IPS DF 19.7 (cell line): ENCODE measurements around the gene FRMD4A.
"Not testable (repeated sequence)": the region's sequence is repeated elsewhere in the genome, so short reads cannot be mapped to it uniquely, and the experiment has no call there.

Experiments used
- DNase-seq: peaks from one replicate; pipeline ENCODE4 v3.0.0-alpha.2; 2013; ENCODE audit warnings: low read depth, low spot score

FRMD4A gene

GRCh38 chr10:13917791-13918190, 412.9 kb downstream of the FRMD4A start:
- no peak for DNase-seq

GRCh38 chr10:13916384-13916947, 414.3 kb downstream of the FRMD4A start:
- no peak for DNase-seq

- DNase-seq = no peak
Measured at GRCh38 chr10:13915710-13916109, 415.0 kb downstream of the FRMD4A start.

DNA sequence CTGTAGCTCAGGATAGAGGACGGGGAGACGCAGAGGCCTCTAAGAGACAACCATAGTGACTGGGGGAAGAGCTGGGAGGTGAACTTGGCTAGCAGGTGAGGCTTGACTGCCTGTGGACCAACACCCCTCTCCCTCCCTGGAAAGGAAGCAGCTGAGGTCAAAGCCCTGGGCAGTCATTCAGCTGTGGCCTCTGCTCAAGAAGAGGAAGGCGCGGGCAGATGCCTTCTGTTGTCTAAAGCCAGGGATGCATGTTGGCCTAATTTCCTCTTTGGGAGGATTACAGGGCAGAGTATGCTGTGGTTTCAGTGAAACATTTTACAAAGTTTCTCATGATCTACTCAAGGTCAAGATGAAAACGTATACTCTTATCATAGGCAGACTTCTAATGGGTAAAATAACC, 416.8 kb downstream of the FRMD4A start:
- DNase-seq = no peak

GRCh38 chr10:13911821-13912520, 418.8 kb downstream of the FRMD4A start:
- no peak for DNase-seq

GRCh38 chr10:13909516-13910258, 421.0 kb downstream of the FRMD4A start:
- no peak for DNase-seq

GRCh38 chr10:13908475-13908874, 422.2 kb downstream of the FRMD4A start:
- no peak for DNase-seq

DNA sequence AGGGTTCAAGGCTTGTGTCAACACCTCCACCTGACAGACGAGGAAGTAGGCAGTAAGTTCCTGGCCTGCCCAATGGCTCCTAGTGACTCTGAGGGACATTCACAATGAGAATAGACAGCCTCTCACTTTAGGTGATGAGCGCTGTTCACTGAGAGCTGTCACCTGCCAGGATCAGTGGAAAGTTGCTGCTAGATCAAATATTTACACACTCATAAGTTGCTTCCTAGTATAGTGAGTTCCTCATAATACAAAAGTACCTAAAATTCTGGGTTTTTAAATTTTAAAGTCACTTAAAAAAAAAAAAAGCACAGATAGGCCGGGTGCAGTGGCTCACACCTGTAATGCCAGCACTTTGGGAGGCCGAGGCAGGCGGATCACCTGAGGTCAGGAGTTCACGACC, 423.2 kb downstream of the FRMD4A start:
- DNase-seq = no peak

DNA sequence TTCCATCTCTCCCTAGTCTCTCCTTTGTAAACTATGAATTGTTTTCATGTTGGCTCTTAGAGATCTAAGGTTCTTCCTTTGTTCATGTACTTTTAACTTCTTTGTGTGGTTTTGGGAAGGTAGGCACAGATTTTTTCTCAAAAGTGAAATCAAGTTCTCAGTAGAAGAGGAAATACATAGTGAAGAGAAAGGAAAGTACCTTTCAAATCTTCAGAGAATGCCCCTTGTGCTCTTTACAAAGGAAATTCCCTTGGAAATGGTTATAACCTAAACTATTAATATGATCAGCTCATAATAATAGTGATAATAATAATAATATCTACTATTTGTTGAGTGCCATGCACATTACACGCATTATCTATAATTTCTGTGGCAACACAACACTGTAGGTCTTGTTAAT, 425.4 kb downstream of the FRMD4A start:
- no peak for DNase-seq

DNA sequence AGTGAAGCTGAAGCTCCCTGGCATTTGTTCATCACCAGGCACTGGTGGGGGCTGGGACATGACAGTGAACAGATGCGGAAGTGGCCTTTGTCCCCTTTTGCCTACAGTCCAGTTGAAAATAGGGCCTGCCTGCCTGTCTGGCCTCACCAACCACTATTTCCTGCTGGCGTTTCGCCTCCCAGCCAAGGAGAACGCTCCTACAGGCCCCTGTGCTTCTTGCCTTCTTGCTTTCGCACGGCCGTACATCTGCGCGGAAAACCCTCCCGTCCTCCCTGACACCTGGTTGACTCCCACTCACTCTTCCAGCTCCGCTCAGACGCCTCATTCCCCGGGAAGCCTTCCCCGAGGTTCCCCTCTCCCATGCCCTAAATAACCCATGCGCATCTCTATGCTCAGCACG, 426.7 kb downstream of the FRMD4A start:
- no peak for DNase-seq

DNA sequence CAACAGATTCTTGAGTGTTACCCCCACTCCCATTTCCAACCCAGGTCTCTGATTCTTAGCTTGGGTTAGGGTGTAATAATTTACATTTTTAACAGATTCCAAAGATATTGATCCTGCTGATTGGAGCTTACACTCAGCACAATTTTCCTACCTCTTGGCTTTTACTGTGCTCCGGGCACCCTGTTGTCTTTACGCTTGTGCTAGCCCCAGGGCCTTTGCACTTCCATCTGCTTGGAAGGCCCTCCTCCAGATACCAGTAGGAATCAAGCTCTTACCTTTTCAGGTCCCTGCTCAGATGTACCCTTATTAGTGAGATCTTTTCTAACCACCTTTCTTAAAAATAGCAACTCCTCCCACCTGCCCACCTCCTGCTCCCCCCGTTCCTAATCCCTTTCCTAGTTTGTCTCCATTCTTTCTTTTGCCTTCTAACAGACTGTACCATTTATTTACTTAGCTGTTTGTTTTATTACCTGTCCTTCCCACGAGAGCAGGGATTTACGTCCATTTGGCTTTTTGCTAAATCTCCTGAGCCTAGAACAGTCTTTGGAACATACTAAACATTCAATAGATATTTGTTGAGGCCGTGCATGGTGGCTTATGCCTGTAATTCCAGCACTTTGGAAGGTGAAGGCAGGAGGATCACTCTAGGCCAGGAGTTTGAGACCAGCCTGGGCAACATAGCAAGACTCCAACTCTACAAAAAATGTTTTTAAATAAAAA, 427.7 kb downstream of the FRMD4A start:
- no peak for DNase-seq

DNA sequence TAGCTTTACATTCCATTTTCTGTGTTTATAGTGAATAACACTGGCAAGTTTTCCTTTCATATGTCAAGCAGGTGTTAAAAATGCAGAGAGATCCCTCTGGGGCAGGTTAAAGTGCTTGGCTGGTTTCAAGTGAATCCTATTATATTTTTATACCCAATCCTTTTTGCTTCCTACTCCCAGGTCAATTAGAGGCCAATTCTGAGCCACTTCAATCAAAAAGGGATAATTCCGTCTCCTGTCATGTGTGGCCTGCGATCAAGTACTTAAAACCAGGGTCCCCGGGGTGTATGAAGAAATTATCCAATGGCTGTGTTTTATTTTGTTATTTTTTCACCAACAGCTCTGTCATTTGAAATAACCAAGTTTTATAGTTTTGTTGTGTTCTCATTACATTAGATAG, 430.8 kb downstream of the FRMD4A start:
- DNase-seq = no peak

- DNase-seq = not testable (repeated sequence)
Measured at GRCh38 chr10:13896146-13896545, 434.6 kb downstream of the FRMD4A start.

- DNase-seq = no peak
Measured at GRCh38 chr10:13894412-13895093, 436.2 kb downstream of the FRMD4A start.

GRCh38 chr10:13893926-13894325, 436.8 kb downstream of the FRMD4A start:
- DNase-seq = no peak

DNA sequence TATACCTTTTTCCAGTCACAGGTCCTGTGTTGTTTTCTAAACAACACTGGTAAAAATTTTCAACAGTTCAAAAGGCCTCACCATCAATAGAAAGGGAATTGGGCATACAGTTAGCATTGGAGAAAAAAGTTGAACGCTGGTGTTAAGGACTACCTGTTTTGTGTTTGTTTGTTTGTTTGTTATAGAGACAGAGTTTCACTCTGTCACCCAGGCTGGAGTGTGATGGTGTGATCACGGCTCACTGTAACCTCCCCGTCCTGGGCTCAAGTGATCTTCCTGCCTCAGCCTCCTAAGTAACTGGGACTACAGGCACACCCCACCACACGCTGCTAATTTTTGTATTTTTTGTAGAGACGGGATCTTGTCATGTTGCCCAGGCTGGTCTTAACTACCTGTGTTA, 437.9 kb downstream of the FRMD4A start:
- DNase-seq = no peak

DNA sequence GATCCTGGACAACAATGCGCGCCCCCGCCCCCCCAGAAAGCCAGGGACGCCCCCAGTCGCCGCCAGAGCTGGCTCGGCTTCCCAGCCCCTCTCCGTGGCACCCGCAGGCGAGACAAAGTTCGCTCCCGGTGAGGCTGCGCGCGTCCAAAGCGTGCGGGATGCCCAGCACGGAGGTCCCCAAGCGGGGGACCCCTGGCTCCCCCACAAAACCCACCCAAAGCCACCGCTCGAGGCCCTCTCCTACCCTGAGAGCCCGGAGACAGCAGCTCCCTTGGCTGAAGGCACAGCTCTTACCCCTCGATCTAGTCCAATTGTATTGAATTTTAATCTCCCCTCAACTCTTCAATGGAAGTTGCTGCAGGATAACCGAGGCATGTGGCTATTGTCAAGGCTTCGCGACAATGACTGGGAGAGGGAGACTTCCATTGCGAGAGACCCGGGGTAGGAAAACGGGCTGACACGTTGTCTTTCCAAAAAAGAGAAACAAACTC, 438.7 kb downstream of the FRMD4A start:
- DNase-seq = no peak

DNA sequence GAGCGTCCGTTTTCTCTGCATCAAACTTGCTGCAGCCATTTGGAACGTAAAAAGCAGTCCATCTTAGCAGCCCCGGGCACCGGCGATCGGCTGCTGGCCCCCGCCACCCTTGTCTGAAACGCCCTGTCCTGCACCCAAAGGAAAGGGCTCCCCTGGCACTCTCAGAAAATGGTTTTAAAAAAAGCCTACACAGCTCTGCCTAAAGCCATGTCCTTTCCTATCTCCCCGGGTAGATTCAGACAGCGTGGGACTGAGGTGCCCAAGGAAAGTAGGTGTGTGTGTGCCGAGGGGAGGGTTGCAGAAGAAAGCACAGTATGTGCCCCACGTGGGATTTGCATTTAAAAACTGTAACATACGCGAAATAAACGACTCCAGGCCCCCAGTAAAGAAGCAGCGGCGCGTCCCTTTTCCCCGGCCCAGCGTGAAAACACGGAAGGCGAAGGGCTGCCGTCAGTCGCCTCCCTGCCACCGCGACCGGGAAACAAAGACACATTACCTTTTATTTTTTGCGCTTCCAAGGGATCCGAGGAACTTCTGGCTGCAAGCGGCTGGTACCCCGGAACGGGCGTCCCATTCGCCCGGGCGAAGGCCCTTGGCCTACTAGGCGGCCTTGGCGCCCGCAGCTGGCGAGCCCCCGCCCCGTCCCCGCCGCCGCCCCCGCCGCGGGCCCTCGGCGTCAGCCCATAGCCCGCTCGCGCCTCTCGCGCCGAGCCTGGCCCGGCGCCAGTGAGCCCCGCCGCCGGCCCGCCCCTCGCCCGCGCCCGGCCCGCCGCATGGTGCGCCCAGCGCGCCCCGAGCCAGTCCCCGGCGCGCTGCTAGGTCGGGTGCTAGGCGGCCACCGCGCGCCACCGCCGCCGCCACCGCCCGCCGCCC, 439.4 kb downstream of the FRMD4A start:
- no peak for DNase-seq

DNA sequence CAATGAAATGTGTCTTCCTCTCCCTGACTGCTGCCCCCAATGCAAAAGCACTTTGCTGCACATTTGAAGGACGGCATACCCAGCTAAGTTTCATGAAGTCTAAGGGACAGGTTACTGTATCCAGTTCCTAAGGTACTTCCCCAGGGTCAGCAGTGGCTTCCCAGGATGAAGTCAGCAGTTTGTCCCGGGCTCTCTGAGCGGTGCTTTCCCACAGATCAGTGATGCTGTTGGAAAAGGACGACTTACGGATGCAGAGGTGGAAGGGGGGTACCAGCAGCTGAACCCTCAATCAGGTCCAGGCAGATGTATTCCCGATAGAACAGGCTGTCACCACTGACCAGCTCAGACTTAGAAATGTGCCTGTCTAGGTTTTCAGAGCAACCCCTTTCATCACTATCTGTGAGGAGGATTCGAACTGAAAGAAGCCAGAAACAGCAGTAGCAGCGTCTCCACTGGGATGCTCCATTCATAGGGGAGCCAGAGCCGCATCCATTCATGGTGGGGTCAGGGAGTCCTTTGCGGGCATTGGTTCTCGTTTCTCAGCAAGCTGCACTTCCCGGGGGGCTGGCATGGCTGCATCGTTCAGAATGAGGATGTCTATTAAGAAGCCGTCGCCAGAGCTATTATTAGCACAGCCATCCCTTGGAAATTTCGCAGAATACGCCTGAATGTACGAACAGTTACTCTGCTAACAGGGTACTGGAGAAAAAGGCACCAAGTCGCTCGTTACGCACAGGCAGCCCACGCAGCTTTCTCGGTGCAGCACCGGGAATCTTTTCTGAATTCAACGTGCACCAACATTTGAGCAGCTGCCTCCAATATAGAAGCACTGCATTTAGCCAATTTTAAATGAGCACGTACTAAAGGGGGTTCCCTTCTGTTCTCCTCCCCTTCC, 440.2 kb downstream of the FRMD4A start:
- no peak for DNase-seq

DNA sequence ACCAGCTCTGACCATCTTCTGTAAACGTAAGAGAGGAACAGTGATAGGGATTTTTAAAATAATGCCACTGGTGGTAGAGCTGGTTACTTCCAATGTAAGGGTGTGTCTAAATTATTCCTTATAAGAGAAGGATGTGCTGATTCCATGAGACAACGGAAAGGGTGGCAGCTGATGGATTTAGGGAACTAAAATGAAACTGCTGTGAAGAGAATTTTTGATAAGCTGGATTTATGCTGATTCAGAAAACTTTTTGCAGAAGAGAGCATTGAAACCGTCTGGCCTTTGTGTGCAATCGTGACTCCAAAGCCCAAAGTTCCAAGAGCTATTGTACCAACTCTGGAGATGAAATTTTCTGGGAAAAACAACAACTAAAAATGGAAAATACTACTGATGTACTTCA, 443.0 kb downstream of the FRMD4A start:
- no peak for DNase-seq
